Activated CD8-positive, alpha-beta T cell treated with anti-CD3 and anti-CD28 coated beads for 36 hours (primary cell): ENCODE results near the gene SAFB2. TPM values are rescaled to one million over a fixed set of nuclear protein-coding genes. Genes with fewer than 3 reads are reported as not detected.
A peak's percentile ranks its signal among the peaks of the same experiment; 100 is the strongest.

Experiments used
- ATAC-seq: fragments of 200-7000 bp; cut with Tn5 transposase; one replicate; pipeline ENCODE4 v1.10.0; 2021; ENCODE audit warnings: mild to moderate bottlenecking, moderate library complexity
- CTCF ChIA-PET: fragments of 350-600 bp; sonication (Branson Sonifier 250); formaldehyde crosslinking; loops from one replicate; lab custom pipeline; 2021; ENCODE audit warnings: antibody characterized with exemption; lab: Charles Lee
- POLR2A ChIA-PET: fragments of 350-600 bp; sonication (Branson Sonifier 250); formaldehyde crosslinking; loops from one replicate; lab custom pipeline; 2021; ENCODE audit warnings: antibody characterized with exemption; lab: Charles Lee
- DNase-seq: peaks from one replicate; pipeline ENCODE4 v3.0.0-alpha.2; 2020
- H3K27ac Mint-ChIP-seq: one replicate; pipeline ENCODE4 v1.8.0; 2021; ENCODE audit warnings: mild to moderate bottlenecking, mixed read lengths
- H3K27me3 Mint-ChIP-seq: one replicate; pipeline ENCODE4 v1.8.0; 2021; ENCODE audit warnings: mixed read lengths
- H3K36me3 Mint-ChIP-seq: one replicate; pipeline ENCODE4 v1.8.0; 2021; ENCODE audit warnings: low read depth, mixed read lengths
- H3K4me1 Mint-ChIP-seq: one replicate; pipeline ENCODE4 v1.8.0; 2021; ENCODE audit warnings: low read depth, mixed read lengths
- H3K4me3 Mint-ChIP-seq: one replicate; pipeline ENCODE4 v1.8.0; 2021; ENCODE audit warnings: mild to moderate bottlenecking, moderate library complexity, mixed read lengths
- H3K9me3 Mint-ChIP-seq: one replicate; pipeline ENCODE4 v1.8.0; 2021; ENCODE audit warnings: mixed read lengths
- intact Hi-C: fragments of 100-400 bp; cut with micrococcal nuclease; formaldehyde crosslinking; loops from one replicate; pipeline ENCODE4 v1.10.0; 2022
- total RNA-seq, 2 experiments: library from RNA; stranded (reverse); gene quantifications; one replicate each; pipeline ENCODE4 v1.2.3, GENCODE V29; 2021
- TF ChIP-seq, protein P1 (sequence below): fragments of 200-600 bp; IDR thresholded peaks from one replicate; pipeline ENCODE4 v1.8.0; 2022; ENCODE audit warnings: antibody characterized with exemption, mild to moderate bottlenecking

Gene SAFB2
- total RNA-seq, 2 experiments from 2014 or later: 70.8 to 78.0 TPM

- peaks cover 2% of the 10 kb centered on the region for H3K4me1 Mint-ChIP-seq
- H3K36me3 Mint-ChIP-seq: peaks cover 61% of the 10 kb centered on the region
- TF ChIP-seq, protein P1, sequence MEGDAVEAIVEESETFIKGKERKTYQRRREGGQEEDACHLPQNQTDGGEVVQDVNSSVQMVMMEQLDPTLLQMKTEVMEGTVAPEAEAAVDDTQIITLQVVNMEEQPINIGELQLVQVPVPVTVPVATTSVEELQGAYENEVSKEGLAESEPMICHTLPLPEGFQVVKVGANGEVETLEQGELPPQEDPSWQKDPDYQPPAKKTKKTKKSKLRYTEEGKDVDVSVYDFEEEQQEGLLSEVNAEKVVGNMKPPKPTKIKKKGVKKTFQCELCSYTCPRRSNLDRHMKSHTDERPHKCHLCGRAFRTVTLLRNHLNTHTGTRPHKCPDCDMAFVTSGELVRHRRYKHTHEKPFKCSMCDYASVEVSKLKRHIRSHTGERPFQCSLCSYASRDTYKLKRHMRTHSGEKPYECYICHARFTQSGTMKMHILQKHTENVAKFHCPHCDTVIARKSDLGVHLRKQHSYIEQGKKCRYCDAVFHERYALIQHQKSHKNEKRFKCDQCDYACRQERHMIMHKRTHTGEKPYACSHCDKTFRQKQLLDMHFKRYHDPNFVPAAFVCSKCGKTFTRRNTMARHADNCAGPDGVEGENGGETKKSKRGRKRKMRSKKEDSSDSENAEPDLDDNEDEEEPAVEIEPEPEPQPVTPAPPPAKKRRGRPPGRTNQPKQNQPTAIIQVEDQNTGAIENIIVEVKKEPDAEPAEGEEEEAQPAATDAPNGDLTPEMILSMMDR: no peak
- no peak overlapping the region for H3K4me3 Mint-ChIP-seq
- POLR2A ChIA-PET: interaction anchor here (1.2 to 1.7 kb wide), 2 partner anchors 10 to 26 kb away, joined by 4 to 5 read pairs; no protein-coding TSS in a partner anchor
- intact Hi-C loops: no loop called here
- ATAC-seq: no peak
- no peaks in the 10 kb centered on the region for H3K27me3 Mint-ChIP-seq
- H3K27ac Mint-ChIP-seq: no peak overlapping the region
- no peaks in the 10 kb centered on the region for H3K9me3 Mint-ChIP-seq
- DNase-seq: no peak
- CTCF ChIA-PET: interaction anchor here (1.0 kb wide), 1 partner anchor 35 kb away, joined by 4 read pairs; no protein-coding TSS in a partner anchor
These were observed 26.8 kb downstream of the SAFB2 start for GRCh38 chr19:5595745-5596144.

DNA sequence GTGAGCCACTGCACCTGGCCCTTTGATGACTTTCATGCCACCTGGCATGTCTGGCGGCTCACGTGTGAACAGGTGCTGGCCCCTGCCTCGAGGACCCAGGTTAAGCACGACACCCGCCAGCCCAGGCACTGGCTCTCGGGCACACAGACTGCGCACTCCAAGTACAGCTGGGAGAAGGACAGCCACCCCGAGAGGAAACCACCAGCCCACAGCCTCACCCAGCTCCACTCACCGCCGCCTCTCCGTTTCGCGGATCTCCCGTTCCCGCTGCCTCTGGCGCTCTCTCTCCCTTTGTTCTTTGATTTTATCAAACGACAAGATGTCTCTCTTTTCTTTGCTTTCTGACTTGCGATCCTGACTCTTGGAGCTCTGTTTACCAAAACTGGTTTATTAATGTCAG lies 27.4 kb downstream of the SAFB2 start:
- DNase-seq (no peak), ATAC-seq (no peak)
- Mint-ChIP-seq H3K27me3 (no peaks in the 10 kb centered on the region), H3K9me3 (no peaks in the 10 kb centered on the region), H3K27ac (peak overlapping the region; percentile 2), H3K4me3 (no peak overlapping the region), H3K4me1 (peaks cover 2% of the 10 kb centered on the region), H3K36me3 (peaks cover 62% of the 10 kb centered on the region)
- intact Hi-C loops: no loop called here
- CTCF ChIA-PET: interaction anchor here (0.7 kb wide), 1 partner anchor 25 kb away, joined by 3 read pairs; no protein-coding TSS in a partner anchor
- TF ChIP-seq, protein P1: no peak
- POLR2A ChIA-PET: interaction anchor here (1.2 to 1.7 kb wide), 2 partner anchors 9 to 26 kb away, joined by 4 to 5 read pairs; no protein-coding TSS in a partner anchor

- no peak for ATAC-seq
- peaks cover 60% of the 10 kb centered on the region for H3K36me3 Mint-ChIP-seq
- no peak overlapping the region for H3K4me3 Mint-ChIP-seq
- H3K9me3 Mint-ChIP-seq: no peaks in the 10 kb centered on the region
- no peak for DNase-seq
- no peaks in the 10 kb centered on the region for H3K27me3 Mint-ChIP-seq
- POLR2A ChIA-PET: interaction anchor here (1.2 to 1.6 kb wide), 2 partner anchors 11 to 27 kb away, joined by 4 read pairs; no protein-coding TSS in a partner anchor
- intact Hi-C loops: no loop called here
- H3K4me1 Mint-ChIP-seq: peaks cover 2% of the 10 kb centered on the region
- no peak overlapping the region for H3K27ac Mint-ChIP-seq
- CTCF ChIA-PET: interaction anchor here (0.7 kb wide), 1 partner anchor 25 kb away, joined by 3 read pairs; no protein-coding TSS in a partner anchor
- TF ChIP-seq, protein P1: no peak
These were observed 28.0 kb downstream of the SAFB2 start for GRCh38 chr19:5594521-5594950.

- ATAC-seq (no peak), DNase-seq (no peak)
- POLR2A ChIA-PET: interaction anchor here (1.6 kb wide), 1 partner anchor 10 kb away, joined by 4 read pairs; no protein-coding TSS in a partner anchor
- peaks cover 55% of the 10 kb centered on the region for H3K36me3 Mint-ChIP-seq
- CTCF ChIA-PET: interaction anchor here (1.3 kb wide), 1 partner anchor 13 kb away, joined by 3 read pairs; no protein-coding TSS in a partner anchor
- H3K27ac Mint-ChIP-seq: no peak overlapping the region
- H3K27me3 Mint-ChIP-seq: no peaks in the 10 kb centered on the region
- H3K9me3 Mint-ChIP-seq: no peaks in the 10 kb centered on the region
- no peak overlapping the region for H3K4me3 Mint-ChIP-seq
- TF ChIP-seq, protein P1: no peak
- H3K4me1 Mint-ChIP-seq: peaks cover 2% of the 10 kb centered on the region
- intact Hi-C loops: no loop called here
These were observed 29.0 kb downstream of the SAFB2 start for GRCh38 chr19:5593343-5594255.
